Colonic mucosa (tissue), 4 donors: Measurements from ENCODE around the gene OR4D9. TPM values are rescaled to one million over a fixed set of nuclear protein-coding genes. Genes with fewer than 3 reads are reported as not detected.
"Not testable (repeated sequence)": the region's sequence is repeated elsewhere in the genome, so short reads cannot be mapped to it uniquely, and the experiment has no call there.

Experiments used
- DNase-seq: peaks from one replicate; pipeline ENCODE4 v3.0.0-alpha.2; 2020
- H3K27ac ChIP-seq: fragments of 200-600 bp; one replicate; pipeline ENCODE4 v1.8.0; 2021
- H3K27me3 ChIP-seq: fragments of 200-600 bp; one replicate; pipeline ENCODE4 v1.8.0; 2021
- H3K36me3 ChIP-seq: fragments of 200-600 bp; one replicate; pipeline ENCODE4 v1.8.0; 2021
- H3K4me1 ChIP-seq: fragments of 200-600 bp; one replicate; pipeline ENCODE4 v1.8.0; 2021; ENCODE audit warnings: mild to moderate bottlenecking
- H3K4me3 ChIP-seq: fragments of 200-600 bp; one replicate; pipeline ENCODE4 v1.8.0; 2021
- H3K9ac ChIP-seq, 2 donors: one replicate each; pipeline ENCODE4 v1.7.0; 2013; ENCODE audit warnings: control low read depth in 2 of 2, low read depth in 2 of 2, low read length in 2 of 2
- H3K9me3 ChIP-seq: fragments of 200-600 bp; one replicate; pipeline ENCODE4 v1.8.0; 2021
- intact Hi-C: fragments of 100-400 bp; cut with DNase I; formaldehyde crosslinking; loops from one replicate; pipeline ENCODE4 v1.14.1; 2022
- total RNA-seq, 2 donors: library from RNA; stranded (reverse); fragmentation: NEBNext Ultra II Directional in 1 of 2; extraction: Animal tissue kit (Norgen Biotek cat#: 25700) in 1 of 2; gene quantifications; one replicate each; pipeline ENCODE4 v1.2.1, GENCODE V29; 2021
- TF ChIP-seq, protein P1 (sequence below): fragments of 200-600 bp; IDR thresholded peaks from one replicate; pipeline ENCODE4 v1.8.0; 2022; ENCODE audit warnings: antibody characterized with exemption, mild to moderate bottlenecking
- donor health status: healthy.
- donor health status: DM: no; HTN: no; CAD: no.
- donor health status: DM: no; HTN: no; CAD: no.

Gene OR4D9
- total RNA-seq, 2 donors from 2014 or later: not detected

DNA sequence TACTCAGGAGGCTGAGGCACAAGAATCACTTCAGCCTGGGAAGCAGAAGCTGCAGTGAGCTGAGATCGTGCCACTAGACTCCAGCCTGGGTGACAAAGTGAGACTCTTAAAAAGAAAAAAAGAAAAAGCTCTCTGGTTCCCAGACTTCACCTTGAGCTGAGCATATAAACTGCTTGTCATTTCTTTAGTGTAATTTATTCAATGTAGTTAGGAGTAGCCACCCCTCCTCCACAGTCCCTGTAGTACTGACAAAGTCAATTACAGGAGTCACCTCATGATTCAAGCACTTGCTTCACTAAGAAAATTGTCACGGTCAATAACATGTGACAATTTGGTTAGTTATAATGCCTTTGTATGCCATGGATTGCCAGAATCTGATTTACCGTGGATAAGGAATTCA is 31.0 kb upstream of the OR4D9 start:
- no peaks in the 10 kb centered on the region for H3K9me3 ChIP-seq
- no peak overlapping the region for H3K4me3 ChIP-seq
- no peak overlapping the region for H3K27ac ChIP-seq
- intact Hi-C loops: no loop called here
- no peak for DNase-seq
- H3K27me3 ChIP-seq: no peaks in the 10 kb centered on the region
- H3K4me1 ChIP-seq: no peaks in the 10 kb centered on the region
- H3K36me3 ChIP-seq: no peaks in the 10 kb centered on the region
- TF ChIP-seq, protein P1, sequence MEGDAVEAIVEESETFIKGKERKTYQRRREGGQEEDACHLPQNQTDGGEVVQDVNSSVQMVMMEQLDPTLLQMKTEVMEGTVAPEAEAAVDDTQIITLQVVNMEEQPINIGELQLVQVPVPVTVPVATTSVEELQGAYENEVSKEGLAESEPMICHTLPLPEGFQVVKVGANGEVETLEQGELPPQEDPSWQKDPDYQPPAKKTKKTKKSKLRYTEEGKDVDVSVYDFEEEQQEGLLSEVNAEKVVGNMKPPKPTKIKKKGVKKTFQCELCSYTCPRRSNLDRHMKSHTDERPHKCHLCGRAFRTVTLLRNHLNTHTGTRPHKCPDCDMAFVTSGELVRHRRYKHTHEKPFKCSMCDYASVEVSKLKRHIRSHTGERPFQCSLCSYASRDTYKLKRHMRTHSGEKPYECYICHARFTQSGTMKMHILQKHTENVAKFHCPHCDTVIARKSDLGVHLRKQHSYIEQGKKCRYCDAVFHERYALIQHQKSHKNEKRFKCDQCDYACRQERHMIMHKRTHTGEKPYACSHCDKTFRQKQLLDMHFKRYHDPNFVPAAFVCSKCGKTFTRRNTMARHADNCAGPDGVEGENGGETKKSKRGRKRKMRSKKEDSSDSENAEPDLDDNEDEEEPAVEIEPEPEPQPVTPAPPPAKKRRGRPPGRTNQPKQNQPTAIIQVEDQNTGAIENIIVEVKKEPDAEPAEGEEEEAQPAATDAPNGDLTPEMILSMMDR: no peak
- no peak overlapping the region for H3K9ac ChIP-seq

DNA sequence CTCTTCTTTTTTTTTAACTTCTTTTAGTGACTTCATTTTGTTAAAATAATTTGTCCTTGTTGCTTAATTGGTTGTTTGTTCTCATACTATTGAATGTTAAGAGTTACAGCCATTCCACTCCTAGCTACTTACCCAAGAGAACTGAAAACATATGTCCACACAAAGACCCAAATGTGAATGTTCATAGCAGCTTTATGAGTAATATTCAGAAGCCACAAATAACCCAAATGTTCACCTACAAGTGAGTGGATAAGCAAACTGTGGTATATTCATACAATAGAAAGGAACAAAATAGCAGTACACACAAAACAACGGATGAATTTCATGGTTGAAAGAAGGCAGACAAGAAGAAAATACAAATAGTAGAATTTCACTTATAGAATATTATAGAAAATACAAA is 9.4 kb upstream of the OR4D9 start:
- TF ChIP-seq, protein P1: no peak
- Histone ChIP-seq H3K27ac (no peak overlapping the region), H3K9me3 (no peaks in the 10 kb centered on the region), H3K4me1 (no peaks in the 10 kb centered on the region), H3K27me3 (no peaks in the 10 kb centered on the region), H3K4me3 (no peak overlapping the region), H3K36me3 (no peaks in the 10 kb centered on the region), H3K9ac (no peak overlapping the region)
- intact Hi-C loops: no loop called here
- DNase-seq: no peak

DNA sequence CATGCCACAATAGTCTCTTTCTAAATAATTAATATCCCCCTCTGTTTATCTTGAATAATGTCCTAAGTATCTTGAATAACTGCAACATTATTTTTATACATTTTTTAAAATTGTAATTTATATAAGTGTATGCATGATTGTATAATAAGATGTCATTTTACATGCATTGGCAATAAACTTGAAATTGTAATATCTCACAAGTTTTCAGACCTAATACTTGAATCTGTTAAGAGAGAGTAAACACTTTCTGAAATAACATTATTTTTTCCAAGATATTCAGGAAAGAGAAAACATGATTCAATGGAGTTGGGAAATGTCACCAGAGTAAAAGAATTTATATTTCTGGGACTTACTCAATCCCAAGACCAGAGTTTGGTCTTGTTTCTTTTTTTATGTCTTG is 8.1 kb upstream of the OR4D9 start, which contains the start of gene OR4D11:
OR4D11 (plus strand) TSS at position 301 of the 400 bp plus-strand sequence; CDS start at position 301, 0 bp downstream.
- H3K4me1 ChIP-seq: no peaks in the 10 kb centered on the region
- intact Hi-C loops: no loop called here
- H3K9me3 ChIP-seq: no peaks in the 10 kb centered on the region
- no peak within 1 kb of the TSS for H3K9ac ChIP-seq
- no peaks in the 10 kb centered on the region for H3K36me3 ChIP-seq
- no peak within 1 kb of the TSS for H3K4me3 ChIP-seq
- TF ChIP-seq, protein P1: no peak
- DNase-seq: no peak
- no peaks in the 10 kb centered on the region for H3K27me3 ChIP-seq
- H3K27ac ChIP-seq: no peak within 1 kb of the TSS

DNA sequence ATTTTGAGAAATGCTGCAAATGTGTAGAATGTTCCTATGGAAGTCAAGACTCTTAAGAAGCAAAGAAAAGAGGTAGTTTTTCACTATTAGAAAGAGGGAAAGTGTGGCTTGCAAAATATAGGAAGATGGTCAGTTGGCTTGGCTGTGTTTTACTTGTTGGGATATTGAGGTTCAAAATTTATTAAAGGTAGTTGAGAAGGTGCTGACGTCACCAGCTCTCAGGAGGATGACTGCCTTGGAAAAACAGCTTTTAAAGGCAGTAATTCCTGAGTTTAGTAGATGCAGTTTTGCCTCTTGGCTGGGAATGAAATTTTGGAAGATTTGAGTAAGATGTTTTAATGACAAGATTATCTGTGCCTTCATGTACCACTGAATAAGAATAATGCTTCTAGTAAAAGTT is 336 bp downstream of the OR4D9 start:
- H3K27ac ChIP-seq: no peak overlapping the region
- no peak overlapping the region for H3K9ac ChIP-seq
- no peak overlapping the region for H3K4me3 ChIP-seq
- DNase-seq: no peak
- TF ChIP-seq, protein P1: no peak
- H3K9me3 ChIP-seq: no peaks in the 10 kb centered on the region
- H3K27me3 ChIP-seq: no peaks in the 10 kb centered on the region
- intact Hi-C loops: no loop called here
- no peaks in the 10 kb centered on the region for H3K4me1 ChIP-seq
- H3K36me3 ChIP-seq: no peaks in the 10 kb centered on the region

DNA sequence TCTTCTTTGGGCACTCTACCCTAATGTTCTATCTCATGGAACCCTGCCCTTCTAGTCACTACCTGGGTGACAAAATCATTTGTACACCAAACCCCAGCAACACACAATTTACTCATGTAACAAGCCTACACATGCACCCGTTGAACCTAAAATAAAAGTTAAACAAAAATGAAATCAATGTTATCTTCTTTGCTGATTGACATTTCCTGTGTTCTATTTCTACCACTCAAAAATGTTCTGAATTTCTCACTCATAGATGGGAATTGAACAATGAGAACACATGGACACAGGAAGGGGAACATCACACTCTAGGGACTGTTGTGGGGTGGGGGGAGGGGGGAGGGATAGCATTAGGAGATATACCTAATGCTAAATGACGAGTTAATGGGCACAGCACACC is 8.8 kb downstream of the OR4D9 start:
- DNase-seq, intact Hi-C loops, H3K4me3 ChIP-seq, H3K9me3 ChIP-seq, H3K9ac ChIP-seq, H3K27me3 ChIP-seq, H3K36me3 ChIP-seq, H3K27ac ChIP-seq, H3K4me1 ChIP-seq: not testable (repeated sequence)

DNA sequence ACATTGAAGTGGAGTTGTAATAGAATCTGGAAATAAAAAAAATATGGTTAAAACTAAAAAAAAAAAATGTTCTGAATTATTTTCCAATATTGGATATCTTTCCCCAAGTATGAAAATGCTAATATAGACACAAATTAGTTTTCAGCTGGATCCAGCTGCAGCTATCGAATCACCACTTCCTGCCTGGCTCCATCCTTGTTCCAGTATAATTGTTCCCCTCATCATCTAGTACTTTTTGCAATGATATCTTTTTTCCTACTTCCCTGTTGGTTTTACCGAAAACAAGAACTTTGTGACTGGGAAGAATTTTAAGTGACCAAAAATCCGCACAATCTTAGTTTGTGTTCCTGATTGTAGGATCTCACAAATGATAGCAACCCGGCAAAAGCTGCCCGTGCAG is 9.4 kb downstream of the OR4D9 start:
- no peaks in the 10 kb centered on the region for H3K4me1 ChIP-seq
- H3K36me3 ChIP-seq: no peaks in the 10 kb centered on the region
- no peaks in the 10 kb centered on the region for H3K9me3 ChIP-seq
- DNase-seq: no peak
- no peaks in the 10 kb centered on the region for H3K27me3 ChIP-seq
- TF ChIP-seq, protein P1: no peak
- H3K4me3 ChIP-seq: no peak overlapping the region
- no peak overlapping the region for H3K27ac ChIP-seq
- no peak overlapping the region for H3K9ac ChIP-seq
- intact Hi-C loops: no loop called here
